GM21737 (cell line): Measurements from ENCODE around the gene NPR2.

Experiments
- ATAC-seq: cut with Tn5 transposase; IDR thresholded peaks from one replicate; pipeline ENCODE4 v1.9.1; 2021; ENCODE audit warnings: mild to moderate bottlenecking, moderate library complexity; ENCODE audit not compliant: unreplicated experiment

NPR2 gene

DNA sequence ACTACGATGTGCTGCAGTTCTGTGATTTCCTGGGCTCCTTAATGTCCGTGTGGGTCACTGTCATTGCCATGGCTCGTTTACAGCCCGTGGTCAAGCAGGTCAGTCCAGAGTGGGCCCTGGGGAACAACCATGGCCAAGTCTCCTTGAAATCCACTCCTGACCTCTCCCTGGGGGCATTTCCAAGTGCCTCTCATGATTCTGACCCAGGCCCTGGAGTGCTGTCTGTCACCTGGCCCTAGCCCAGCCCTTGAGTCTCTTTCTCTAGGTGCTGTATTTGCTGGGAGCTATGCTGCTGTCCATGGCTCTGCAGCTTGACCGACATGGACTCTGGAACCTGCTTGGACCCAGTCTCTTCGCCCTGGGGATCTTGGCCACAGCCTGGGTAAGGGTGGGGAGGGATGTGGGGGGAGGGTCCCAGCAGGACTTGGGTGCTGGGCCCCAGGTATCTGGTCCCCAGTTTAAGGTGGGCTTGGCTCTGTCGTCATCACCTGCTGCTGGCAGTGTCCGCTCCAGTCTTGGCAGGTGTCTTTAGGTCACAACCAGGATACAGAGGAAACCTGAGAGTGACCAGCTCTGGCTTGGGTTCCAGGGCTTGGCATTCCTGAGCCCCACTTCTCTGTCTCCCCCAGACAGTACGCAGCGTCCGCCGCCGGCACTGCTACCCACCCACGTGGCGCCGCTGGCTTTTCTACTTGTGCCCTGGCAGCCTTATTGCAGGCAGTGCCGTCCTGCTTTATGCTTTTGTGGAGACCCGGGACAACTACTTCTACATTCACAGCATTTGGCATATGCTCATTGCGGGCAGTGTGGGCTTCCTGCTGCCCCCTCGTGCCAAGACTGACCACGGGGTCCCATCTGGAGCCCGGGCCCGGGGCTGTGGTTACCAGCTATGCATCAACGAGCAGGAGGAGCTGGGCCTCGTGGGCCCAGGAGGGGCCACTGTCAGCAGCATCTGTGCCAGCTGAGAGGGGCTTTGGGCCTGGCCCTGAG is 61.8 kb downstream of the NPR2 start:
- no peak for ATAC-seq

DNA sequence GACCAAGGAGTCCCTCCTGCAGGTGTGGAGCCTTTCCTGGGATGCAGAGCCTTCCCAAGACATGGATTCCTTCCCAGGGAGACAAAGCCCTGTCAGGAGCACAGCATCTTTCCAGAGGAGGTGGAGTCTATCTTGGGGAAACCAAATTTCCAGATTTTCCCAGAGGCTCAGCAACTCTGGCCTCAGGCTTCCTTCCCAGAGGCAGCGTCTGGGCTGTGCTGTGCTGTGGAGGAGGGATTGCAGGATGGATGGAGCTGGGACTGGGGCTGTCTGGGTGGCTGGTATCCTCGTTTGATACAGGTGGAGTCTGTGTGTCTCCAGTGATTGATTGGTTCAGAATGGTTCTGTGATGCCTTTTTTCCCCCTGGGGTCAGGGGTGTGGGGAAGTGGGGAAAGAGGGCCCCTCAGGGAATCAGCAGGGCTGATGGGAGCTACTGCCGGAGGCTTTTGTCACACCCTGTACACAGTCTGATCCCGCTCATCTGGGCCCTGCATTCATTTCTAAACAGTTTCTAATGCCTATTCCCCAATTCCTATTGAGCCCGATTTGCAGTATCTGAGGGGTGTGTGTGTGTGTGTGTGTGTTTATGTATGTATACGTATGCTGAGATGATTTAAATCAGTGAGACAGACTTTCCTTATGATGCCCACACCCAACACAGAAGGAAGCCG is 62.8 kb downstream of the NPR2 start:
- no peak for ATAC-seq

DNA sequence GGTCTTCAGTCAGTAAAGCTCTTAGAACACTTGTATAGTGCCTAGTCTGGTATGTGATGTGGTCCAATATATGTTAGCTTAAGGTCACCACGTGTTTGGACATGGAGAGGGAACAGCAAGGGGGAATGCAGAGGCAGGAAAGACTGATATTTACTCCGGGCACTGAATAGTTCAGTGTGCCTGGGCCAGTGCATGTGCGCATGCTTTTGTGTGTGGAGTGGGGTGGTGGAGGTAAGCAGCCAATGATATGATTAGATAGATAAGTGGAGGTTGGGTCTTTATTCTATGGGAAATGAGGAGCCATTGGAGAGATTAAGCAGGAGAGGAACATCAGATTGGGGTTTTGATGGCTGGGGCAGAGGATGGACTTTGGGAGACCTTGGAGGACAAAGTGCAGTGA is 64.8 kb downstream of the NPR2 start:
- ATAC-seq, result no peak

DNA sequence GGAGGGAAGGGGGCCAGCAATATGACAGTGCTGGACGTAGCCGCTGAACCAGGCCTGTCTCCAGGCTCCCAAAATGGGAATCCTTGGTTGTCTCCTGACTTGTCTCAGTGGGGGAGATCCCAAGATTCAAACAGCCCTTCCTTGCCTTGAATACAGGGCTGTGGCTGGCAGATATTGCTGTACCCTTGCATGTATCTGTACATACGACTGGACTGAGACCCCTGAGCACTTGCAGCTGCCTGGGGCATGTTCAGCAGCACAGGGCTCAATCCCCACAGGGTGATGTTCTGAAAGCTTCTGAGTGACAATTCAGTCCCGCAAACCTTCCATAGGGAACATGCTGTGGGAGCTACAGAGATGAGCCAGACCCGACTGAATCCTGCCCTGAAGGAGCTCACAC is 65.5 kb downstream of the NPR2 start:
- no peak for ATAC-seq

DNA sequence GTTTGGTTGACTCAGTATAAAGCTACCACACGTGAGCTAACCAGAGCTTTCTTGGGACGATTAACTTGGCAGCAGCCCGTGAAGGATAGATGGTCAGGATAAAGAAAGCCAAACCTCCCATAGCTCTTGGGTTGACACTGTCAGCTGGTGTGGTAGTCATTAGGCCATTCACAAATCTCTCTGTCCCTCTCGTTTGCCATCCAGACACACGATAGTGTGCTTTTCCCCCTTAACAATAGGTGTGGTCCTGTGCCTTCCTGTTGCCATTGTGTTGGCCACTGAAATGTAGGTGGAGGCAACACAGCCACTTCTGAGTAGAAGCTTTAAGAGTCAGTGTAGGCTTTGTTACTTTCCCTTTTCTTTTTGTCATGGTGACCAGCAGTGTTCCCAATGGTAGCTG is 67.1 kb downstream of the NPR2 start:
- no peak for ATAC-seq
